ENCODE data around the gene RFX1. TPM values are rescaled to one million over a fixed set of nuclear protein-coding genes. Genes with fewer than 3 reads are reported as not detected.

RFX1 gene
- total RNA-seq, 2 experiments from 2014 or later: 13.8 to 14.0 TPM

DNA sequence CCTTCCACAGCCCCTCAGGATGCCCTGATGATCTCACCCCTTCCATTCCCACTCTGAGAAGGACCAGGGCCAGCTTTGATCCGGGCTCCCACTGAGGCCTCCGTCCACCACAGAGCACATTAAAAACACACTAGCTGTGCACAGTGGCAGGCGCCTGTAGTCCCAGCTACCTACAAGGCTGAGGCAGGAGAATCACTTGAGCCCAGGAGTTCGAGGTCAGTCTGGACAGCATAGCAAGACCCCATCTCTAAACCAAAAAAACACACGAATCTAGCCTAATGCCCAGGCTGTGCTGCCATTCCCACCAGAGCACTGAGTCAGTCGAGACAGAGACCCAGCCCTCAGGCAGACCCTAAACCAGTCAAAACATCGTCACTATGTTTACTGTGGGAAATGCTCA lies 14.1 kb downstream of the RFX1 start:
- H3K27me3 Mint-ChIP-seq (ENCODE audit: low read depth): no peaks in the 10 kb centered on the region
- intact Hi-C loops (cut with micrococcal nuclease): no loop called here
- peaks cover 33% of the 10 kb centered on the region for H3K4me1 Mint-ChIP-seq (ENCODE audit: low read depth)
- no peaks in the 10 kb centered on the region for H3K9me3 Mint-ChIP-seq
- CTCF ChIA-PET: no interaction called here
- peaks cover 10% of the 10 kb centered on the region for H3K36me3 Mint-ChIP-seq (ENCODE audit: low read depth)
- H3K4me3 Mint-ChIP-seq: no peak overlapping the region
- no peak for DNase-seq
- no peak overlapping the region for H3K27ac Mint-ChIP-seq

- H3K27ac Mint-ChIP-seq: peak overlapping the region; percentile 37
- peaks cover 49% of the 10 kb centered on the region for H3K4me1 Mint-ChIP-seq (ENCODE audit: low read depth)
- intact Hi-C loops (cut with micrococcal nuclease): no loop called here
- CTCF ChIA-PET: interaction anchor here (1.1 kb wide), 1 partner anchor 58 kb away, joined by 4 read pairs; no protein-coding TSS in a partner anchor
- H3K36me3 Mint-ChIP-seq (ENCODE audit: low read depth): peaks cover 10% of the 10 kb centered on the region
- H3K27me3 Mint-ChIP-seq (ENCODE audit: low read depth): no peaks in the 10 kb centered on the region
- H3K4me3 Mint-ChIP-seq: no peak overlapping the region
- DNase-seq: no peak
- no peaks in the 10 kb centered on the region for H3K9me3 Mint-ChIP-seq
Measured at GRCh38 chr19:13990085-13990484, 16.0 kb downstream of the RFX1 start.

DNA sequence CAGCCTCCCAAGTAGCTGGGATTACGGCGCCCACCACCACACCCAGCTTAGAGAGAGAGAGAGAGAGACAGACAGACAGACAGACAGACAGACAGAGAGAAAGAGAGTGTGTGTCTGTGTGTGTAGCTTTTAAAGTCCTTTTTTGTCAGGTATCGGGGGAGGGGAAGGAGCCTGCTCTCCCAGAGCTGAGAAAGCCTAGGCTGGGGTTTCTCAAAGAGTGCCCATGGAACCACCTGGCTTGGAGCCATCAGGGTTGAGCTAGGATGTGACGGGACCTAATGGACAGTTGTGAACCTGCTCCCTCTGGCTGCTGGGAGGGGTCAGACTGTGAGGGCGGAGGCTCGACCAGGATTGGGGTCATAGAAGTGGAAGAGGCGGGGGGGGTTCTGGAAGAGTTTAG lies 16.6 kb downstream of the RFX1 start:
- no peak for DNase-seq
- intact Hi-C loops (cut with micrococcal nuclease): no loop called here
- Mint-ChIP-seq H3K4me1 (ENCODE audit: low read depth) (peaks cover 52% of the 10 kb centered on the region), H3K36me3 (ENCODE audit: low read depth) (peaks cover 10% of the 10 kb centered on the region), H3K9me3 (no peaks in the 10 kb centered on the region), H3K27me3 (ENCODE audit: low read depth) (no peaks in the 10 kb centered on the region), H3K27ac (peak overlapping the region; percentile 37), H3K4me3 (no peak overlapping the region)
- CTCF ChIA-PET: interaction anchor here (1.1 kb wide), 1 partner anchor 59 kb away, joined by 4 read pairs; no protein-coding TSS in a partner anchor

GRCh38 chr19:13987101-13987890 lies 18.8 kb downstream of the RFX1 start:
- CTCF ChIA-PET: interaction anchor here (0.6 to 1.2 kb wide), 5 partner anchors 18 to 86 kb away, joined by 3 to 5 read pairs (median 3); partner anchors contain the start of gene IL27RA
- Mint-ChIP-seq H3K4me1 (ENCODE audit: low read depth) (peaks cover 65% of the 10 kb centered on the region), H3K4me3 (peak overlapping the region; percentile 65), H3K9me3 (no peaks in the 10 kb centered on the region), H3K36me3 (ENCODE audit: low read depth) (peaks cover 12% of the 10 kb centered on the region), H3K27me3 (ENCODE audit: low read depth) (no peaks in the 10 kb centered on the region), H3K27ac (peak overlapping the region; percentile 98)
- no peak for DNase-seq
- intact Hi-C loops (cut with micrococcal nuclease): loop anchor here (2.0 kb wide), 1 partner anchor 86 kb away; the partner anchor contains the start of gene MISP3

DNA sequence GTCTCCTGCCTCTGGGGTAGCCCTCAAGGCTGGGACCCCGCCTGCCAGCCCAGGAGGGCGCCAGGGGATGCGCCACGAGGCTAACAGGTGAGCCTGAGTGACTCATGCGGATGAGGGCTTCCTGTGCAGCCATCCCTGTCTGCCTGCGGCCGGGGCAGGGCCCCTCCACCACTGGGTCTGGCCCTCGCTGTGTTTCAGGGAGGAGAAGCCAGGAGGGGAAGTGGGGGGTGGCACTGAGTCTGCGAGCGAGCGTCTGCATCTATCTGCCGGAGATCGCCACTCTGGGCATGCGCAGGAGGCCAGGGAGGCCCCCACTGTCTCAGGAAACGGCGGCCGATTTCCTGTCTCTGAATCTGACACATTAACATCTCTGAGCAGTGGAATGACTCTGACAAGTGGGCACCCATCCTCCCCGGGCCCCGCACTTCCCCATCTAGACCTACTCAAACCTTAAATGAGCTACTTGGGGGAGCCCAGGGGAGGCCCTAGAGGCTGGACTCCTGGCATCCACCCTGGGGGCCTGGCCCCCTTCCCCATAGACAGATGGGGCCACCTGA lies 19.7 kb downstream of the RFX1 start:
- peak overlapping the region; percentile 65 for H3K4me3 Mint-ChIP-seq

DNA sequence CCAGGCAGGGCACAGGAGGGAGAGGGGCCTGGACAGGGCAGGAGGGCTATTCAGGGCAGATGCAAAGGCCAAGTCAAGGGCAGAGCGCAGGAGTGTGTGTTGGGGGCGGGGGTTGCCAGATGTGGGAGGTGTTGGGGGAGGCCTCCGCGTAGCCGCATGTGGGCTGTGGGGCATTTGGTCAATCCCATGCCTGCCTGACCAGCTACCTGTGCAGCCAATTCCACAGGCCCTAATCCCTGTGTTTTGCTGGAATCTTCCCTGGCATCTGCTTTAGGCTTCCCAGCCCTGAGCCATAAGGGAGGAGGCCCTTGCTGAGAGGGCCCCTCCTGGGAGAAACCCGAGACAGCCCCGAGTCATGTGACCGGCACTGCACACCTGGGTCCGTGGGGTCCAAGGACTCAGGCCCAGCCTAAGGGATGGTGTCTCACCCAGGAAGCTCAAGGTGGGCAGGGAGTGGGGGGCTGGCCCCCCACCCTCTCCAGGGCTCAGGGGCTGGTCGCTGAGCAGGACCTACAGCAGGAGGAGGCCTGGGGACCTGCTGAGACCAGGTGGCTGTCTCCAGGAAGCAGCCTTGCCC lies 20.3 kb downstream of the RFX1 start:
- CTCF ChIA-PET: interaction anchor here (0.6 to 2.1 kb wide), 7 partner anchors 14 to 46 kb away, joined by 3 to 9 read pairs (median 3); partner anchors contain the start of gene IL27RA
- Mint-ChIP-seq H3K36me3 (ENCODE audit: low read depth) (peaks cover 11% of the 10 kb centered on the region), H3K27ac (peak overlapping the region; percentile 98), H3K9me3 (no peaks in the 10 kb centered on the region), H3K4me3 (peak overlapping the region; percentile 65), H3K4me1 (ENCODE audit: low read depth) (peaks cover 62% of the 10 kb centered on the region), H3K27me3 (ENCODE audit: low read depth) (no peaks in the 10 kb centered on the region)
- no peak for DNase-seq
- intact Hi-C loops (cut with micrococcal nuclease): loop anchor here (1.0 to 2.0 kb wide), 7 partner anchors 20 to 382 kb away; partner anchors contain the start of genes DCAF15, MISP3 and RFX1

More for the DNA sequence above, 19.7 kb downstream of the RFX1 start:
- Mint-ChIP-seq H3K36me3 (ENCODE audit: low read depth) (peaks cover 12% of the 10 kb centered on the region), H3K27me3 (ENCODE audit: low read depth) (no peaks in the 10 kb centered on the region), H3K9me3 (no peaks in the 10 kb centered on the region), H3K4me1 (ENCODE audit: low read depth) (peaks cover 64% of the 10 kb centered on the region), H3K27ac (peak overlapping the region; percentile 98)
- DNase-seq: peak; percentile 100
- intact Hi-C loops (cut with micrococcal nuclease): loop anchor here (1.0 to 2.0 kb wide), 7 partner anchors 20 to 382 kb away; partner anchors contain the start of genes DCAF15, MISP3 and RFX1
- CTCF ChIA-PET: interaction anchor here (0.6 to 2.1 kb wide), 4 partner anchors 18 to 83 kb away, joined by 3 to 9 read pairs (median 3); partner anchors contain the start of gene IL27RA

- intact Hi-C loops (cut with micrococcal nuclease): no loop called here
- H3K4me3 Mint-ChIP-seq: peak overlapping the region; percentile 63
- DNase-seq: peak; percentile 41
- peak overlapping the region; percentile 98 for H3K27ac Mint-ChIP-seq
- no peaks in the 10 kb centered on the region for H3K27me3 Mint-ChIP-seq (ENCODE audit: low read depth)
- H3K36me3 Mint-ChIP-seq (ENCODE audit: low read depth): peaks cover 10% of the 10 kb centered on the region
- CTCF ChIA-PET: interaction anchor here (0.6 to 2.1 kb wide), 6 partner anchors 14 to 48 kb away, joined by 3 to 9 read pairs (median 4); partner anchors contain the start of gene IL27RA
- H3K4me1 Mint-ChIP-seq (ENCODE audit: low read depth): peaks cover 62% of the 10 kb centered on the region
- no peaks in the 10 kb centered on the region for H3K9me3 Mint-ChIP-seq
Measured at GRCh38 chr19:13984875-13985741, 21.0 kb downstream of the RFX1 start.

- peaks cover 4% of the 10 kb centered on the region for H3K36me3 Mint-ChIP-seq (ENCODE audit: low read depth)
- DNase-seq: no peak
- intact Hi-C loops (cut with micrococcal nuclease): no loop called here
- H3K27me3 Mint-ChIP-seq (ENCODE audit: low read depth): no peaks in the 10 kb centered on the region
- H3K9me3 Mint-ChIP-seq: no peaks in the 10 kb centered on the region
- no peak overlapping the region for H3K4me3 Mint-ChIP-seq
- CTCF ChIA-PET: interaction anchor here (0.6 kb wide), 1 partner anchor 39 kb away, joined by 3 read pairs; no protein-coding TSS in a partner anchor
- peak overlapping the region; percentile 46 for H3K27ac Mint-ChIP-seq
- peaks cover 58% of the 10 kb centered on the region for H3K4me1 Mint-ChIP-seq (ENCODE audit: low read depth)
Measured at GRCh38 chr19:13984186-13984585, 21.9 kb downstream of the RFX1 start.

DNA sequence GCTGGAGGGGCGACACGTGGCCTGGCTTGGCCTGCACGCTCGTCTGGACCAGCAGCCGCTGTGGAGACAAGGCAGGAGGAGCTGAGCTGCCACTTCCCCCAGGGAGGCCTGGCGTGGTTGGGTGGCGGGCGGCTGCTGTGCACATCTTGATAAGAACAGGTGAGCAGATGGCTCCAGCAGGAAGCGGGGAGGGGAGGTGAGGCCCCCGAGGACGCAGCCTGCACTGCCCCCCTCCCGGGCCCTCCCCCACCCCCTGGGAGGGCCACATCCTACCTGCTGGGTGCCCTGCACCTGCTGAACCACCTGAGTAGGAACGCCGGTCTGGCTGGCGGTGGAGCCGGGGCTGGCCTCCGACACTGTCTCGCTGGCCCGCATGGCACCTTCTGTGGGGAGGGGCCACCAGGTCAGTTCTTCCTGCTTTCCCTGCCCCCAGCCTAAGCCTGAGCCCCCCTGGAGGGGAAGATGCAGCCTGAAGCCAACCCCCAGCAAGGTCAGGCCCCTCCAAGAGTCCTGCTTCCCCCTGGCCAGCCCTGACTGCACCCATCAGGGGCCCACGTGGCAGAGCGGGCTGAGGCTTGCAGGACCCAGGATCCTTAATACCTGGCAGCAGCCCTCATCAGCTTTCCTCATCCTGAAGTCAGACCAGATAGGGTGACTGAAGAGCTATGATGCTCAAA lies 22.8 kb downstream of the RFX1 start:
- Mint-ChIP-seq H3K27ac (no peak overlapping the region), H3K27me3 (ENCODE audit: low read depth) (no peaks in the 10 kb centered on the region), H3K36me3 (ENCODE audit: low read depth) (peaks cover 4% of the 10 kb centered on the region), H3K4me1 (ENCODE audit: low read depth) (peaks cover 52% of the 10 kb centered on the region), H3K4me3 (no peak overlapping the region), H3K9me3 (no peaks in the 10 kb centered on the region)
- intact Hi-C loops (cut with micrococcal nuclease): no loop called here
- DNase-seq: no peak
- CTCF ChIA-PET: interaction anchor here (0.6 kb wide), 1 partner anchor 104 kb away, joined by 3 read pairs; no protein-coding TSS in a partner anchor

- CTCF ChIA-PET: interaction anchor here (0.6 kb wide), 1 partner anchor 1370 kb away, joined by 3 read pairs; no protein-coding TSS in a partner anchor
- no peak overlapping the region for H3K27ac Mint-ChIP-seq
Measured at GRCh38 chr19:13982773-13983172, 23.3 kb downstream of the RFX1 start.

GRCh38 chr19:13981988-13982501 lies 24.1 kb downstream of the RFX1 start:
- DNase-seq: no peak
- H3K27ac Mint-ChIP-seq: no peak overlapping the region
- H3K27me3 Mint-ChIP-seq (ENCODE audit: low read depth): no peaks in the 10 kb centered on the region
- intact Hi-C loops (cut with micrococcal nuclease): no loop called here
- peaks cover 4% of the 10 kb centered on the region for H3K36me3 Mint-ChIP-seq (ENCODE audit: low read depth)
- H3K9me3 Mint-ChIP-seq: no peaks in the 10 kb centered on the region
- peaks cover 42% of the 10 kb centered on the region for H3K4me1 Mint-ChIP-seq (ENCODE audit: low read depth)
- no peak overlapping the region for H3K4me3 Mint-ChIP-seq
- CTCF ChIA-PET: interaction anchor here (0.6 to 1.1 kb wide), 2 partner anchors 29 to 1369 kb away, joined by 3 read pairs; no protein-coding TSS in a partner anchor

More at GRCh38 chr19:13982773-13983172, 23.3 kb downstream of the RFX1 start:
- no peaks in the 10 kb centered on the region for H3K27me3 Mint-ChIP-seq (ENCODE audit: low read depth)
- no peaks in the 10 kb centered on the region for H3K9me3 Mint-ChIP-seq
- no peak for DNase-seq
- intact Hi-C loops (cut with micrococcal nuclease): no loop called here
- no peak overlapping the region for H3K4me3 Mint-ChIP-seq
- peaks cover 49% of the 10 kb centered on the region for H3K4me1 Mint-ChIP-seq (ENCODE audit: low read depth)
- peaks cover 4% of the 10 kb centered on the region for H3K36me3 Mint-ChIP-seq (ENCODE audit: low read depth)

Measured in activated naive CD4-positive, alpha-beta T cell treated with anti-CD3 and anti-CD28 coated beads for 36 hours (primary cell).